HepG2 (cell line): Measurements from ENCODE around the gene P2RY2. TPM values are rescaled to one million over a fixed set of nuclear protein-coding genes. Genes with fewer than 3 reads are reported as not detected.

Experiments used
- BCL6 ChIP-seq: IDR thresholded peaks from 2 replicates; pipeline ENCODE4 v1.6.1; 2016; ENCODE audit warnings: missing genetic modification reagents, missing compliant biosample characterization
- HDAC2 ChIP-seq: sonication (generic); formaldehyde crosslinking; IDR thresholded peaks from 2 replicates; pipeline ENCODE4 v1.4.0; 2020; ENCODE audit warnings: missing genetic modification reagents
- HNF4A ChIP-seq: sonication (generic); formaldehyde crosslinking; IDR thresholded peaks from 2 replicates; pipeline ENCODE4 v1.4.0; 2020; ENCODE audit warnings: missing genetic modification reagents
- KDM1A ChIP-seq: IDR thresholded peaks from 2 replicates; pipeline ENCODE4 v1.6.1; 2016; ENCODE audit warnings: missing compliant biosample characterization
- KLF15 ChIP-seq: sonication (generic); formaldehyde crosslinking; IDR thresholded peaks from 2 replicates; pipeline ENCODE4 v1.8.1; 2023; ENCODE audit warnings: borderline replicate concordance, mild to moderate bottlenecking, inconsistent platforms, missing genetic modification reagents, mixed read lengths
- MAFG ChIP-seq: sonication (generic); formaldehyde crosslinking; IDR thresholded peaks from 2 replicates; pipeline ENCODE4 v1.5.1; 2020; ENCODE audit warnings: mild to moderate bottlenecking, missing genetic modification reagents
- MTA1 ChIP-seq: sonication (generic); formaldehyde crosslinking; IDR thresholded peaks from 2 replicates; pipeline ENCODE4 v1.4.0; 2020; ENCODE audit warnings: missing genetic modification reagents, mild to moderate bottlenecking, borderline replicate concordance
- MZF1 ChIP-seq: sonication (generic); formaldehyde crosslinking; IDR thresholded peaks from 2 replicates; pipeline ENCODE4 v1.8.1; 2023; ENCODE audit warnings: mild to moderate bottlenecking, missing genetic modification reagents, borderline replicate concordance
- PITX1 ChIP-seq: sonication (generic); formaldehyde crosslinking; IDR thresholded peaks from 2 replicates; pipeline ENCODE4 v1.5.1; 2020; ENCODE audit warnings: mild to moderate bottlenecking, missing genetic modification reagents
- SCMH1 ChIP-seq: sonication (generic); formaldehyde crosslinking; IDR thresholded peaks from 2 replicates; pipeline ENCODE4 v1.9.0; 2021; ENCODE audit warnings: missing genetic modification reagents, mild to moderate bottlenecking, borderline replicate concordance
- ZNF274 ChIP-seq: sonication (generic); formaldehyde crosslinking; IDR thresholded peaks from 2 replicates; pipeline ENCODE4 v1.5.1; 2020; ENCODE audit warnings: mild to moderate bottlenecking, missing genetic modification reagents
- ZNF768 ChIP-seq: sonication (generic); formaldehyde crosslinking; IDR thresholded peaks from 2 replicates; pipeline ENCODE4 v1.4.0; 2020; ENCODE audit warnings: missing genetic modification reagents
- polyA plus RNA-seq, 8 experiments: library from polyadenylated mRNA; depleted of rRNA in 3 of 8; stranded (reverse) in 7 of 8; unstranded in 1 of 8; fragments of >200 nt; fragmentation: Illumina TruSeq in 4 of 8; extraction: Trizol in 4 of 8; gene quantifications; 2 replicates each; pipeline versions ENCODE4 v1.2.1 to v1.2.3, GENCODE V29; 2011 to 2016; ENCODE audit warnings: low read depth in 4 of 8, missing spikeins in 1 of 8, mixed read lengths in 1 of 8; ENCODE audit not compliant: insufficient read depth in 1 of 8
- total RNA-seq, 5 experiments: library from RNA; depleted of rRNA; stranded (reverse); fragments of >200 nt; fragmentation: Illumina TruSeq; extraction: Trizol; gene quantifications; 2 replicates each; pipeline ENCODE4 v1.2.3, GENCODE V29; 2016; ENCODE audit warnings: low read depth in 1 of 5
- TF ChIP-seq, protein P1 (sequence below): sonication (generic); formaldehyde crosslinking; IDR thresholded peaks from 2 replicates; pipeline ENCODE4 v1.8.1; 2023; ENCODE audit warnings: mild to moderate bottlenecking, moderate library complexity, missing genetic modification reagents
- TF ChIP-seq, protein P2 (sequence below): sonication (generic); formaldehyde crosslinking; IDR thresholded peaks from 2 replicates; pipeline ENCODE4 v1.4.0; 2020; ENCODE audit warnings: mild to moderate bottlenecking, missing genetic modification reagents
- TF ChIP-seq, protein P3 (sequence below): sonication (generic); formaldehyde crosslinking; IDR thresholded peaks from 2 replicates; pipeline ENCODE4 v1.4.0; 2020; ENCODE audit warnings: missing genetic modification reagents
- TF ChIP-seq, protein P4 (sequence below): sonication (generic); formaldehyde crosslinking; IDR thresholded peaks from 2 replicates; pipeline ENCODE4 v1.8.1; 2022; ENCODE audit warnings: low read depth, mild to moderate bottlenecking, missing genetic modification reagents
- TF ChIP-seq, protein P5 (sequence below): sonication (generic); formaldehyde crosslinking; IDR thresholded peaks from 2 replicates; pipeline ENCODE4 v1.5.1; 2020; ENCODE audit warnings: mild to moderate bottlenecking, missing genetic modification reagents, moderate library complexity
- TF ChIP-seq, protein P6 (sequence below): IDR thresholded peaks from 2 replicates; pipeline ENCODE4 v1.6.1; 2016; ENCODE audit warnings: missing compliant biosample characterization, missing genetic modification reagents, borderline replicate concordance

Gene P2RY2
- total and polyA plus RNA-seq, 2 of the 13 experiments (the other 11 are each of a cell fraction or from before 2014, with no cell fraction given) = 0.95 to 3.1 TPM

DNA sequence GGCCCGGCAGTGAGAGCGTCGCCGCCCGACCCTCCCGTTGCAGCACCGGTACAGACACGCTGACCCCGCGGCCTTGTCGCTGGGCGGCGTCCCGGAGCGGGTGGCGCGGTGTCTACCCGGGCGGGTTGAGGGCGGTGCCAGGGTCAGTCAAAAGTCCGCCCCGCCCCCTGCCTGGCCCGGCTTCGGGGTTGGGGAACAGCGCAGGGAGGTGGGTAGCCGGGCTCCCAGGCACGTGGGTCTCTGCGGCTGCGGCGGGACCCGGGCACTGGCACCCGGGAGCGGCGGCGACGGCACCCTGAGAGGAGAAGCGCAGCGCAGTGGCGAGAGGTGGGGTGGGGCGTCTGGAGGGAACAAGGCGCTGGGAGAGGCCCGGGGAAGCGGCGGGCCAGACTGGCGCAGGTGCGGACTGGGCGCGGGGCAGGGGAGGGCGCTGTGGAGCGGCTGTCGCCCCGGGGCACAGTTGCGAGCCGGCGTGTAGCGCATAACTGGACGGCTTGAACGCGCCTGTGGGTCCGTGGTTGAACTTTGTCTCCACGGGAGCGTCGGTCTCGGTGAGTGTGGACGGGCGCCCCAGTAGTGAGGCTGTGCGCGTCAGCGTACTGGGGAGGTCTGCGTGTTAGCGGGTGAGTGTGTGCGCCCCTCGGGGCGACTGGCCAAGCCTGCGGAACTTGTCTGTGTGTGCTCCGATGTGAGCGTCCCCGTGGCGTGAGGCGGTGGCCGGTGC, at the start of gene P2RY2 (continued):
- TF ChIP-seq, protein P1, sequence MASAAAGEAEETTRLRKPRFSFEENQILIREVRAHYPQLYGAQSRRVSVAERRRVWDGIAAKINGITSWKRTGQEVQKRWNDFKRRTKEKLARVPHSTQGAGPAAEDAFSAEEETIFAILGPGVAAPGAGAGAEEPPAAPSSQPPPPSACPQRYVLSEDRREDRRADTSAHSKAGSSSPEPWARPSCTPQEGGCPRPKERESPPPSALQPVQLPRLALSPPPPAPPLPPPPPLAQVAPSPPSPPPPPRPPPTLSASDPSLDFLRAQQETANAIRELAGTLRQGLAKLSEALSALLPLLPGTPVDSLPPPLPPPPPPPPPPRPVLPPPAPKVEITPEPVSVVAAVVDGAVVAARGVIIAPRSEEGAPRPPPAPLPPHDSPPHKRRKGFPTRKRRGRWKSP (CRISPR knock-in tag) = peak; percentile 88
- TF ChIP-seq, protein P2, sequence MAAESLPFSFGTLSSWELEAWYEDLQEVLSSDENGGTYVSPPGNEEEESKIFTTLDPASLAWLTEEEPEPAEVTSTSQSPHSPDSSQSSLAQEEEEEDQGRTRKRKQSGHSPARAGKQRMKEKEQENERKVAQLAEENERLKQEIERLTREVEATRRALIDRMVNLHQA (CRISPR knock-in tag) = no peak
- TF ChIP-seq, protein P3, sequence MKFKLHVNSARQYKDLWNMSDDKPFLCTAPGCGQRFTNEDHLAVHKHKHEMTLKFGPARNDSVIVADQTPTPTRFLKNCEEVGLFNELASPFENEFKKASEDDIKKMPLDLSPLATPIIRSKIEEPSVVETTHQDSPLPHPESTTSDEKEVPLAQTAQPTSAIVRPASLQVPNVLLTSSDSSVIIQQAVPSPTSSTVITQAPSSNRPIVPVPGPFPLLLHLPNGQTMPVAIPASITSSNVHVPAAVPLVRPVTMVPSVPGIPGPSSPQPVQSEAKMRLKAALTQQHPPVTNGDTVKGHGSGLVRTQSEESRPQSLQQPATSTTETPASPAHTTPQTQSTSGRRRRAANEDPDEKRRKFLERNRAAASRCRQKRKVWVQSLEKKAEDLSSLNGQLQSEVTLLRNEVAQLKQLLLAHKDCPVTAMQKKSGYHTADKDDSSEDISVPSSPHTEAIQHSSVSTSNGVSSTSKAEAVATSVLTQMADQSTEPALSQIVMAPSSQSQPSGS (CRISPR knock-in tag) = no peak
- TF ChIP-seq HDAC2 (CRISPR knock-in tag) (peak; percentile 10; the same call in 1 of the 2 replicates), KDM1A (no peak), MAFG (CRISPR knock-in tag) (0 out of 2 replicates have a peak, but pooled peaks have one; percentile 20), ZNF768 (CRISPR knock-in tag) (peak; percentile 72), PITX1 (no peak; the same call in 1 of the 2 replicates), BCL6 (CRISPR knock-in tag) (0 out of 2 replicates have a peak, but pooled peaks have one; percentile 18), MTA1 (CRISPR knock-in tag) (no peak), HNF4A (CRISPR knock-in tag) (peak; percentile 45), SCMH1 (CRISPR knock-in tag) (no peak), ZNF274 (CRISPR knock-in tag) (peak; percentile 75), MZF1 (CRISPR knock-in tag) (no peak), KLF15 (CRISPR knock-in tag) (peak; percentile 78; the same call in 1 of the 2 replicates)
- TF ChIP-seq, protein P4, sequence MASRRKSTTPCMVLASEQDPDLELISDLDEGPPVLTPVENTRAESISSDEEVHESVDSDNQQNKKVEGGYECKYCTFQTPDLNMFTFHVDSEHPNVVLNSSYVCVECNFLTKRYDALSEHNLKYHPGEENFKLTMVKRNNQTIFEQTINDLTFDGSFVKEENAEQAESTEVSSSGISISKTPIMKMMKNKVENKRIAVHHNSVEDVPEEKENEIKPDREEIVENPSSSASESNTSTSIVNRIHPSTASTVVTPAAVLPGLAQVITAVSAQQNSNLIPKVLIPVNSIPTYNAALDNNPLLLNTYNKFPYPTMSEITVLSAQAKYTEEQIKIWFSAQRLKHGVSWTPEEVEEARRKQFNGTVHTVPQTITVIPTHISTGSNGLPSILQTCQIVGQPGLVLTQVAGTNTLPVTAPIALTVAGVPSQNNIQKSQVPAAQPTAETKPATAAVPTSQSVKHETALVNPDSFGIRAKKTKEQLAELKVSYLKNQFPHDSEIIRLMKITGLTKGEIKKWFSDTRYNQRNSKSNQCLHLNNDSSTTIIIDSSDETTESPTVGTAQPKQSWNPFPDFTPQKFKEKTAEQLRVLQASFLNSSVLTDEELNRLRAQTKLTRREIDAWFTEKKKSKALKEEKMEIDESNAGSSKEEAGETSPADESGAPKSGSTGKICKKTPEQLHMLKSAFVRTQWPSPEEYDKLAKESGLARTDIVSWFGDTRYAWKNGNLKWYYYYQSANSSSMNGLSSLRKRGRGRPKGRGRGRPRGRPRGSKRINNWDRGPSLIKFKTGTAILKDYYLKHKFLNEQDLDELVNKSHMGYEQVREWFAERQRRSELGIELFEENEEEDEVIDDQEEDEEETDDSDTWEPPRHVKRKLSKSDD = peak; percentile 22; the same call in 1 of the 2 replicates
- TF ChIP-seq, protein P5, sequence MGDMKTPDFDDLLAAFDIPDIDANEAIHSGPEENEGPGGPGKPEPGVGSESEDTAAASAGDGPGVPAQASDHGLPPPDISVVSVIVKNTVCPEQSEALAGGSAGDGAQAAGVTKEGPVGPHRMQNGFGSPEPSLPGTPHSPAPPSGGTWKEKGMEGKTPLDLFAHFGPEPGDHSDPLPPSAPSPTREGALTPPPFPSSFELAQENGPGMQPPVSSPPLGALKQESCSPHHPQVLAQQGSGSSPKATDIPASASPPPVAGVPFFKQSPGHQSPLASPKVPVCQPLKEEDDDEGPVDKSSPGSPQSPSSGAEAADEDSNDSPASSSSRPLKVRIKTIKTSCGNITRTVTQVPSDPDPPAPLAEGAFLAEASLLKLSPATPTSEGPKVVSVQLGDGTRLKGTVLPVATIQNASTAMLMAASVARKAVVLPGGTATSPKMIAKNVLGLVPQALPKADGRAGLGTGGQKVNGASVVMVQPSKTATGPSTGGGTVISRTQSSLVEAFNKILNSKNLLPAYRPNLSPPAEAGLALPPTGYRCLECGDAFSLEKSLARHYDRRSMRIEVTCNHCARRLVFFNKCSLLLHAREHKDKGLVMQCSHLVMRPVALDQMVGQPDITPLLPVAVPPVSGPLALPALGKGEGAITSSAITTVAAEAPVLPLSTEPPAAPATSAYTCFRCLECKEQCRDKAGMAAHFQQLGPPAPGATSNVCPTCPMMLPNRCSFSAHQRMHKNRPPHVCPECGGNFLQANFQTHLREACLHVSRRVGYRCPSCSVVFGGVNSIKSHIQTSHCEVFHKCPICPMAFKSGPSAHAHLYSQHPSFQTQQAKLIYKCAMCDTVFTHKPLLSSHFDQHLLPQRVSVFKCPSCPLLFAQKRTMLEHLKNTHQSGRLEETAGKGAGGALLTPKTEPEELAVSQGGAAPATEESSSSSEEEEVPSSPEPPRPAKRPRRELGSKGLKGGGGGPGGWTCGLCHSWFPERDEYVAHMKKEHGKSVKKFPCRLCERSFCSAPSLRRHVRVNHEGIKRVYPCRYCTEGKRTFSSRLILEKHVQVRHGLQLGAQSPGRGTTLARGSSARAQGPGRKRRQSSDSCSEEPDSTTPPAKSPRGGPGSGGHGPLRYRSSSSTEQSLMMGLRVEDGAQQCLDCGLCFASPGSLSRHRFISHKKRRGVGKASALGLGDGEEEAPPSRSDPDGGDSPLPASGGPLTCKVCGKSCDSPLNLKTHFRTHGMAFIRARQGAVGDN (CRISPR knock-in tag) = peak; percentile 94
- TF ChIP-seq, protein P6, sequence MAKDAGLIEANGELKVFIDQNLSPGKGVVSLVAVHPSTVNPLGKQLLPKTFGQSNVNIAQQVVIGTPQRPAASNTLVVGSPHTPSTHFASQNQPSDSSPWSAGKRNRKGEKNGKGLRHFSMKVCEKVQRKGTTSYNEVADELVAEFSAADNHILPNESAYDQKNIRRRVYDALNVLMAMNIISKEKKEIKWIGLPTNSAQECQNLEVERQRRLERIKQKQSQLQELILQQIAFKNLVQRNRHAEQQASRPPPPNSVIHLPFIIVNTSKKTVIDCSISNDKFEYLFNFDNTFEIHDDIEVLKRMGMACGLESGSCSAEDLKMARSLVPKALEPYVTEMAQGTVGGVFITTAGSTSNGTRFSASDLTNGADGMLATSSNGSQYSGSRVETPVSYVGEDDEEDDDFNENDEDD = peak; percentile 70; the same call in 1 of the 2 replicates
